IMR-90 (cell line): ENCODE measurements around the gene TEX2.

Experiments used
- CEBPB ChIP-seq: IDR thresholded peaks from 2 replicates; pipeline ENCODE4 v1.6.1; 2012; ENCODE audit warnings: low read depth, low read length, improper control_type of control experiment
- MAFK ChIP-seq: IDR thresholded peaks from 2 replicates; pipeline ENCODE4 v1.6.1; 2012; ENCODE audit warnings: low read depth, low read length, improper control_type of control experiment
- MAZ ChIP-seq: IDR thresholded peaks from 2 replicates; pipeline ENCODE4 v1.6.1; 2012; ENCODE audit warnings: low read depth, mild to moderate bottlenecking, low read length, improper control_type of control experiment, moderate library complexity, borderline replicate concordance
- POLR2A ChIP-seq: IDR thresholded peaks from 2 replicates; pipeline ENCODE4 v1.6.1; 2012; ENCODE audit warnings: mild to moderate bottlenecking, low read depth, low read length
- TF ChIP-seq, protein P1 (sequence below): conservative IDR thresholded peaks from 2 replicates; pipeline ENCODE4 v1.5.1; 2012; ENCODE audit warnings: mild to moderate bottlenecking, low read depth, low read length, improper control_type of control experiment

GRCh38 chr17:64278614-64279013, 15.6 kb upstream of the TEX2 start:
- no peak for TF ChIP-seq MAZ
- TF ChIP-seq, protein P1, sequence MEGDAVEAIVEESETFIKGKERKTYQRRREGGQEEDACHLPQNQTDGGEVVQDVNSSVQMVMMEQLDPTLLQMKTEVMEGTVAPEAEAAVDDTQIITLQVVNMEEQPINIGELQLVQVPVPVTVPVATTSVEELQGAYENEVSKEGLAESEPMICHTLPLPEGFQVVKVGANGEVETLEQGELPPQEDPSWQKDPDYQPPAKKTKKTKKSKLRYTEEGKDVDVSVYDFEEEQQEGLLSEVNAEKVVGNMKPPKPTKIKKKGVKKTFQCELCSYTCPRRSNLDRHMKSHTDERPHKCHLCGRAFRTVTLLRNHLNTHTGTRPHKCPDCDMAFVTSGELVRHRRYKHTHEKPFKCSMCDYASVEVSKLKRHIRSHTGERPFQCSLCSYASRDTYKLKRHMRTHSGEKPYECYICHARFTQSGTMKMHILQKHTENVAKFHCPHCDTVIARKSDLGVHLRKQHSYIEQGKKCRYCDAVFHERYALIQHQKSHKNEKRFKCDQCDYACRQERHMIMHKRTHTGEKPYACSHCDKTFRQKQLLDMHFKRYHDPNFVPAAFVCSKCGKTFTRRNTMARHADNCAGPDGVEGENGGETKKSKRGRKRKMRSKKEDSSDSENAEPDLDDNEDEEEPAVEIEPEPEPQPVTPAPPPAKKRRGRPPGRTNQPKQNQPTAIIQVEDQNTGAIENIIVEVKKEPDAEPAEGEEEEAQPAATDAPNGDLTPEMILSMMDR, result no peak
- no peak for TF ChIP-seq MAFK
- no peak for TF ChIP-seq POLR2A
- TF ChIP-seq CEBPB, result no peak
